Adrenal gland (tissue), 12 donors: Measurements from ENCODE around the gene HOXA6. TPM values are rescaled to one million over a fixed set of nuclear protein-coding genes. Genes with fewer than 3 reads are reported as not detected.
A peak's percentile ranks its signal among the peaks of the same experiment; 100 is the strongest.

Source experiments
- DNase-seq, 7 donors: peaks; one replicate each; pipeline ENCODE4 v3.0.0-alpha.2; 2019 to 2020
- H3K27ac ChIP-seq, 5 donors: fragments of 200-600 bp; sonication (generic) in 4 of 5; 1 replicate in 3 of 5; 2 replicates in 2 of 5; pipeline versions ENCODE4 v1.5.1 to v1.8.0; 2016 to 2020; ENCODE audit warnings: mild to moderate bottlenecking in 1 of 5
- H3K27me3 ChIP-seq: fragments of 200-600 bp; 2 replicates; pipeline ENCODE4 v1.8.0; 2021
- H3K36me3 ChIP-seq, 2 donors: fragments of 200-600 bp; replicated peaks in 1 of 2; 1 replicate in 1 of 2; 2 replicates in 1 of 2; pipeline versions ENCODE4 v1.5.1 to v1.8.0; 2018 to 2022
- H3K4me1 ChIP-seq, 2 donors: fragments of 200-600 bp; replicated peaks in 1 of 2; 1 replicate in 1 of 2; 2 replicates in 1 of 2; pipeline versions ENCODE4 v1.5.1 to v1.8.0; 2018 to 2021
- H3K4me3 ChIP-seq, 4 donors: fragments of 200-600 bp; sonication (generic) in 3 of 4; one replicate each; pipeline ENCODE4 v1.5.1; 2016 to 2018
- H3K9me3 ChIP-seq, 3 donors: fragments of 200-600 bp; sonication (generic) in 1 of 3; replicated peaks in 1 of 3; 1 replicate in 2 of 3; 2 replicates in 1 of 3; pipeline versions ENCODE4 v1.5.1 to v1.8.0; 2016 to 2021
- CTCF ChIP-seq, 6 experiments: fragments of 450-650 bp in 4 of 6; fragments of 200-600 bp in 2 of 6; sonication (generic) in 1 of 6; IDR thresholded peaks; 1 replicate in 5 of 6; 2 replicates in 1 of 6; pipeline versions ENCODE4 v1.5.1 to v1.8.0; 2016 to 2021; ENCODE audit warnings: antibody characterized with exemption in 6 of 6, mild to moderate bottlenecking in 2 of 6, moderate library complexity in 1 of 6
- POLR2A ChIP-seq, 2 donors: fragments of 450-650 bp; IDR thresholded peaks; one replicate each; pipeline ENCODE4 v1.6.1; 2017; ENCODE audit warnings: antibody characterized with exemption in 2 of 2, mild to moderate bottlenecking in 2 of 2, moderate library complexity in 1 of 2
- WGBS, 4 donors: extraction: QIAGEN DNeasy Blood & Tissue Kit in 2 of 4; methylation state at CpG; one replicate each; pipeline versions ENCODE4 v1.1.5 to v1.1.7; 2013 to 2017; 5-methylcytosine and 5-hydroxymethylcytosine counted together
- intact Hi-C, 2 donors: fragments of 100-400 bp; cut with DNase I; formaldehyde crosslinking; loops; one replicate each; pipeline versions ENCODE4 v1.14.1 to v1.15.0; 2022 to 2023
- polyA plus RNA-seq, 3 donors: library from polyadenylated mRNA; stranded (reverse); fragments of 200-250 nt in 2 of 3; fragments of 350-450 nt in 1 of 3; fragmentation: Illumina TruSeq in 1 of 3; extraction: RNeasy Lipid Tissue Mini Kit (QIAGEN cat#74804) in 1 of 3; gene quantifications; one replicate each; pipeline ENCODE4 v1.2.3, GENCODE V29; 2013 to 2014
- total RNA-seq, 9 donors: library from RNA; depleted of rRNA in 4 of 9; stranded (reverse); fragments of >200 nt in 4 of 9; fragments of 120-200 nt in 1 of 9; fragmentation: NEBNext Ultra II Directional in 1 of 9; extraction: Animal tissue kit (Norgen Biotek cat#: 25700) in 1 of 9; gene quantifications; one replicate each; pipeline versions ENCODE4 v1.1.0 to v1.2.4, GENCODE V29; 2013 to 2023
- donor health status: healthy with polysubstance abuse.
- donor health status: Bipolar disorder and iron deficiency.
- donor health status: DM: yes; HTN: yes; CAD: no.
- donor health status: DM: no; HTN: no; CAD: no.
- donor health status: DM: no; HTN: no; CAD: no.
- donor health status: DM: yes; HTN: yes; CAD: no.

HOXA6 gene
- total and polyA plus RNA-seq, 12 donors, result 1.3 to 27.2 (median 14.8) TPM

DNA sequence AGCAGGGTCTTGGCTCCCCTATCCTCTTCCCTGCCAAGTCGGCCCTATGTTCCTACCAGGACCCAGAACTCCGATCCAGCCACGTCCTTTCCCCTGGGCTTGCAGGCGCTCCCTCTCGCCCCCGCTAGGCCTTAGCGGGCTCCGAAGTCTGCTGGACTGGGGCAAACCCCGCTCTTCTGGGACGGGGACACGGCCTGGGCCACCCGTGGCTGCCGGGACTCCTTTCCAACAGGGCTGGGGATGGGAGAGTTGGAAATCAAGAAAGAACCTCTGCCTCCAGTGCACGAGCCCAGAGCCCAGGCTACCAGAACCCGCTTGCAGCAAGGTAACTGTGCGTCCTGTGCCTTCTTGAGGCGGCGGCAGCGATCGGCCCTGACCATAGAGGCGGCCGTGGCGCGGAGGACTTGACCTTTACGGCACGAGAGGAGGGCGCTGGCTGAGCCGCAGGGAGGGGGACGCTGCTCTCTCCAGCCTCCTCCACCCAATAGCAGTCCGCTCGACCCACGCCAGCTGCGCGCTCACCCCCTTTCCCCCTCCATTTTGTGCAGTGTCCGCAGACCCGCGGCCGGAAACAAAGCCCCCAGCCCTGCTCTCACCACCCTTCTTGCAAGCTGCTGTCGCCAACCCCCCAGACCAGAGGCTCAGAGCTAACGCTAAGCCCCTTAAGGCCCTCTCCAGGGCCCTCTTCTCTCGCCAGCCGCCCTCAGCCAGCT, 44.4 kb upstream of the HOXA6 start:
- TF ChIP-seq CTCF (IDR thresholded peaks at IDR 0.05) (no peak), POLR2A (IDR thresholded peaks at IDR 0.05) (no peak)
- DNase-seq, result peak in 1 of 7 donors; percentile 49
- intact Hi-C loops, result loop anchor here in 1 of 2 donors (10.0 kb wide), 3 partner anchors 733 to 903 kb away; no protein-coding TSS in a partner anchor
- Histone ChIP-seq H3K9me3 (no peaks in the 10 kb centered on the region), H3K27me3 (peaks cover 100% of the 10 kb centered on the region), H3K27ac (no peak overlapping the region), H3K4me3 (peak overlapping the region in 1 of 4 donors; percentile 43), H3K4me1 (peaks cover 9 to 26% of the 10 kb centered on the region in 2 donors), H3K36me3 (no peaks in the 10 kb centered on the region)
- 26 to 43% (median 41%) methylated on average over 17 to 42 of the region's 42 CpGs for WGBS, 4 donors

GRCh38 chr7:27191161-27191731, 43.7 kb upstream of the HOXA6 start:
- no peak for TF ChIP-seq CTCF (IDR thresholded peaks at IDR 0.05)
- peaks cover 100% of the 10 kb centered on the region for H3K27me3 ChIP-seq

DNA sequence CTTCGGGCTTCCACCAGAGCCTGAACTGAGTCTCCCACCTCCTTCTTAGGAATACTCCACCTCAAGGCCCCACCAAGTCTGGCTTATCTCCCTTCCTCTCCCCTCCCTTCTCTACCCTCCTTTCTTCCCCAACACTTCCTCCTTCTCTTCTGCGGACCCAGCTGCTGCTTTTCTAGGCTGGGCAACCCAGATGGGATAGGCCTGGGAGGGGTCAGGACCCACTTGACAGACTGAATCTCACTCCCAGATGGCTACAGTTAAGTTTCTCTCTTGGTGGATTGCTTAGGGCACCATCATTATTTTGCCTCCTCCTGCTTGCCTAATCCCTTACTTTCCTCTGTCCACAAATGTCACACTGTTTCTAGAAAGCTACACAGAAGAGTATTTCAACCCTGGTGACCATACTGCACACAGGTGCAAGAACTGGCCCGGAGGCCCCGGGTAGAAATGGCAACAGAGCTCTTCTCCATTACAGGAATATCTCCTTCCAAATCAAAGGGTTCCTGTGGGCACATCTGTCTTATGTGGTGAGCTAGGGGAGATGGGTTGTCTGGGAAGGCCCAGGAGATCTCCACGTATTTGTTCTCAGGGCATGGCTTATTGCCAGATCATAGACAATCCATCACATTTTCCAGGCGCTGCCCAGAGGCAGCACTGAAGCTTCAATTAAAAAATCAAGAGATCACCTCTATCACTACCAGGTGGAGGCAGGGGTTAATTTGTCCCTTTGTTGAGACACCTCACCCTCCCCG, 42.6 kb upstream of the HOXA6 start:
- WGBS, 4 donors, result 42 to 62% (median 57%) methylated on average over 7 of the region's 7 CpGs
- Histone ChIP-seq H3K4me3 (no peak overlapping the region), H3K4me1 (peaks cover 9 to 21% of the 10 kb centered on the region in 2 donors), H3K9me3 (no peaks in the 10 kb centered on the region), H3K27ac (no peak overlapping the region), H3K36me3 (no peaks in the 10 kb centered on the region), H3K27me3 (peaks cover 100% of the 10 kb centered on the region)
- DNase-seq, result peak in 3 of 7 donors; percentile 10 to 29 (median 11)
- intact Hi-C loops, result loop anchor here (10.0 kb wide), 4 partner anchors 735 to 1315 kb away; no protein-coding TSS in a partner anchor
- TF ChIP-seq CTCF (IDR thresholded peaks at IDR 0.05) (no peak), POLR2A (IDR thresholded peaks at IDR 0.05) (no peak)

More at GRCh38 chr7:27191161-27191731, 43.7 kb upstream of the HOXA6 start:
- no peak overlapping the region for H3K4me3 ChIP-seq
- WGBS, 4 donors, result 62 to 69% (median 66%) methylated on average over 15 of the region's 15 CpGs
- DNase-seq, result peak in 3 of 7 donors; percentile 4 to 20 (median 12)
- intact Hi-C loops, result loop anchor here in 1 of 2 donors (10.0 kb wide), 3 partner anchors 734 to 904 kb away; no protein-coding TSS in a partner anchor
- H3K9me3 ChIP-seq, result no peaks in the 10 kb centered on the region
- peaks cover 9 to 21% of the 10 kb centered on the region in 2 donors for H3K4me1 ChIP-seq
- H3K27ac ChIP-seq, result no peak overlapping the region
- no peaks in the 10 kb centered on the region for H3K36me3 ChIP-seq
